C4-2B (cell line): ENCODE data around the gene GPR153.

Experiments
- H3K27ac ChIP-seq: fragments of 450-650 bp; 2 replicates; pipeline ENCODE4 v1.5.1; 2017
- CTCF ChIP-seq: fragments of 450-650 bp; conservative IDR thresholded peaks from 2 replicates; pipeline ENCODE4 v1.5.1; 2017; ENCODE audit warnings: mild to moderate bottlenecking
- ZFX ChIP-seq: fragments of 450-650 bp; IDR thresholded peaks from 2 replicates; pipeline ENCODE4 v1.6.1; 2017

Gene GPR153

GRCh38 chr1:6222636-6223035 lies 38.3 kb downstream of the GPR153 start:
- TF ChIP-seq CTCF (no peak), ZFX (no peak)

GRCh38 chr1:6221210-6221784 lies 39.6 kb downstream of the GPR153 start:
- TF ChIP-seq CTCF (no peak), ZFX (no peak)
- H3K27ac ChIP-seq: no peak overlapping the region

More at GRCh38 chr1:6222636-6223035, 38.3 kb downstream of the GPR153 start:
- no peak overlapping the region for H3K27ac ChIP-seq

GRCh38 chr1:6220236-6220635 lies 40.7 kb downstream of the GPR153 start:
- TF ChIP-seq ZFX (no peak), CTCF (no peak)
- H3K27ac ChIP-seq: peak overlapping the region; percentile 12

- H3K27ac ChIP-seq: peak overlapping the region; percentile 12
Observed at GRCh38 chr1:6219641-6220040, 41.3 kb downstream of the GPR153 start.

- H3K27ac ChIP-seq: no peak overlapping the region
- TF ChIP-seq CTCF: no peak
- no peak for TF ChIP-seq ZFX
Observed at GRCh38 chr1:6218375-6219164, 42.3 kb downstream of the GPR153 start.

GRCh38 chr1:6212193-6212959 lies 48.5 kb downstream of the GPR153 start:
- no peak for TF ChIP-seq CTCF
- no peak for TF ChIP-seq ZFX
- no peak overlapping the region for H3K27ac ChIP-seq

- no peak overlapping the region for H3K27ac ChIP-seq
- TF ChIP-seq CTCF (no peak), ZFX (no peak)
Observed at GRCh38 chr1:6211731-6212130, 49.2 kb downstream of the GPR153 start.
